ENCODE measurements around the gene KRTAP5-7. TPM values are rescaled to one million over a fixed set of nuclear protein-coding genes. Genes with fewer than 3 reads are reported as not detected.

KRTAP5-7 gene
- total RNA-seq, 5 donors from 2014 or later (not counting 1 experiment from before 2014, with no cell fraction given): not detected

GRCh38 chr11:71483692-71484091 is 43.4 kb upstream of the KRTAP5-7 start:
- H3K27ac Mint-ChIP-seq: no peak overlapping the region
- peaks cover 49 to 73% of the 10 kb centered on the region in 2 donors for H3K36me3 ChIP-seq (ENCODE audit: control insufficient read depth in 2 of 2, extremely low read depth in 1 of 2, insufficient read depth in 1 of 2, low read length in 1 of 2)
- no peaks in the 10 kb centered on the region for H3K27me3 ChIP-seq (replicated peaks in 1 of 2; ENCODE audit: control insufficient read depth in 2 of 2, extremely low read depth in 1 of 2, insufficient read depth in 2 of 2, low read length in 1 of 2)
- no peak overlapping the region for H3K27ac ChIP-seq (ENCODE audit: low read length)
- ATAC-seq (replicated peaks in 1 of 4) (no peak), DNase-seq (no peak)
- no peaks in the 10 kb centered on the region for H3K4me1 ChIP-seq (ENCODE audit: control insufficient read depth in 1 of 2, extremely low read depth in 1 of 2, insufficient read depth in 2 of 2, low read length in 2 of 2)
- H3K9me3 Mint-ChIP-seq: no peaks in the 10 kb centered on the region
- H3K4me1 Mint-ChIP-seq: peaks cover 0 to 3% (median 3%) of the 10 kb centered on the region in 3 donors
- H3K9me3 ChIP-seq: no peaks in the 10 kb centered on the region
- POLR2A ChIA-PET: no interaction called here
- H3K36me3 Mint-ChIP-seq: peaks cover 76% of the 10 kb centered on the region
- H3K27me3 Mint-ChIP-seq: no peaks in the 10 kb centered on the region
- H3K4me3 Mint-ChIP-seq: no peak overlapping the region
- CTCF ChIA-PET: no interaction called here
- 87% methylated on average over 6 of the region's 6 CpGs for WGBS (ENCODE audit: insufficient coverage)
- no peak overlapping the region for H3K4me3 ChIP-seq (ENCODE audit: control insufficient read depth in 1 of 2, extremely low read depth in 1 of 2, low read length in 1 of 2)

- Histone ChIP-seq H3K4me3 (ENCODE audit: control insufficient read depth in 1 of 2, extremely low read depth in 1 of 2, low read length in 1 of 2) (no peak overlapping the region), H3K4me1 (ENCODE audit: control insufficient read depth in 1 of 2, extremely low read depth in 1 of 2, insufficient read depth in 2 of 2, low read length in 2 of 2) (no peaks in the 10 kb centered on the region), H3K36me3 (ENCODE audit: control insufficient read depth in 2 of 2, extremely low read depth in 1 of 2, insufficient read depth in 1 of 2, low read length in 1 of 2) (peaks cover 45 to 69% of the 10 kb centered on the region in 2 donors), H3K27ac (ENCODE audit: low read length) (no peak overlapping the region), H3K27me3 (replicated peaks in 1 of 2; ENCODE audit: control insufficient read depth in 2 of 2, extremely low read depth in 1 of 2, insufficient read depth in 2 of 2, low read length in 1 of 2) (no peaks in the 10 kb centered on the region), H3K9me3 (no peaks in the 10 kb centered on the region)
- Mint-ChIP-seq H3K4me3 (no peak overlapping the region), H3K4me1 (peaks cover 0 to 5% (median 4%) of the 10 kb centered on the region in 3 donors), H3K9me3 (no peaks in the 10 kb centered on the region), H3K27me3 (no peaks in the 10 kb centered on the region), H3K36me3 (peaks cover 80% of the 10 kb centered on the region), H3K27ac (no peak overlapping the region)
- POLR2A ChIA-PET: no interaction called here
- CTCF ChIA-PET: no interaction called here
- DNase-seq: no peak
- no peak for ATAC-seq (replicated peaks in 1 of 4)
- WGBS (ENCODE audit: insufficient coverage): 97% methylated on average over 23 of the region's 23 CpGs
These were observed 42.6 kb upstream of the KRTAP5-7 start for GRCh38 chr11:71484248-71485062.

GRCh38 chr11:71485063-71485399 is 42.0 kb upstream of the KRTAP5-7 start:
- Mint-ChIP-seq H3K9me3 (no peaks in the 10 kb centered on the region), H3K4me3 (no peak overlapping the region), H3K27ac (no peak overlapping the region), H3K36me3 (peaks cover 78% of the 10 kb centered on the region), H3K27me3 (no peaks in the 10 kb centered on the region), H3K4me1 (peaks cover 0 to 5% (median 4%) of the 10 kb centered on the region in 3 donors)
- WGBS (ENCODE audit: insufficient coverage): 98% methylated on average over 5 of the region's 6 CpGs
- Histone ChIP-seq H3K4me3 (ENCODE audit: control insufficient read depth in 1 of 2, extremely low read depth in 1 of 2, low read length in 1 of 2) (no peak overlapping the region), H3K9me3 (no peaks in the 10 kb centered on the region), H3K27me3 (replicated peaks in 1 of 2; ENCODE audit: control insufficient read depth in 2 of 2, extremely low read depth in 1 of 2, insufficient read depth in 2 of 2, low read length in 1 of 2) (no peaks in the 10 kb centered on the region), H3K36me3 (ENCODE audit: control insufficient read depth in 2 of 2, extremely low read depth in 1 of 2, insufficient read depth in 1 of 2, low read length in 1 of 2) (peaks cover 45 to 66% of the 10 kb centered on the region in 2 donors), H3K4me1 (ENCODE audit: control insufficient read depth in 1 of 2, extremely low read depth in 1 of 2, insufficient read depth in 2 of 2, low read length in 2 of 2) (no peaks in the 10 kb centered on the region), H3K27ac (ENCODE audit: low read length) (no peak overlapping the region)
- ATAC-seq (replicated peaks in 1 of 4) (no peak), DNase-seq (peak in 1 of 35 experiments; percentile 9)
- POLR2A ChIA-PET: no interaction called here
- CTCF ChIA-PET: no interaction called here

- POLR2A ChIA-PET: no interaction called here
- H3K36me3 ChIP-seq (ENCODE audit: control insufficient read depth in 2 of 2, extremely low read depth in 1 of 2, insufficient read depth in 1 of 2, low read length in 1 of 2): peaks cover 47 to 69% of the 10 kb centered on the region in 2 donors
- Mint-ChIP-seq H3K9me3 (no peaks in the 10 kb centered on the region), H3K27ac (no peak overlapping the region), H3K4me3 (no peak overlapping the region), H3K4me1 (peaks cover 0 to 5% (median 4%) of the 10 kb centered on the region in 3 donors), H3K27me3 (no peaks in the 10 kb centered on the region), H3K36me3 (peaks cover 78% of the 10 kb centered on the region)
- CTCF ChIA-PET: no interaction called here
- H3K27me3 ChIP-seq (replicated peaks in 1 of 2; ENCODE audit: control insufficient read depth in 2 of 2, extremely low read depth in 1 of 2, insufficient read depth in 2 of 2, low read length in 1 of 2): no peaks in the 10 kb centered on the region
- ATAC-seq (replicated peaks in 1 of 4) (no peak), DNase-seq (peak in 1 of 35 experiments; percentile 10)
- no peak overlapping the region for H3K27ac ChIP-seq (ENCODE audit: low read length)
- H3K4me1 ChIP-seq (ENCODE audit: control insufficient read depth in 1 of 2, extremely low read depth in 1 of 2, insufficient read depth in 2 of 2, low read length in 2 of 2): no peaks in the 10 kb centered on the region
- no peak overlapping the region for H3K4me3 ChIP-seq (ENCODE audit: control insufficient read depth in 1 of 2, extremely low read depth in 1 of 2, low read length in 1 of 2)
- WGBS (ENCODE audit: insufficient coverage): 96% methylated on average over 18 of the region's 18 CpGs
- no peaks in the 10 kb centered on the region for H3K9me3 ChIP-seq
These were observed 41.6 kb upstream of the KRTAP5-7 start for GRCh38 chr11:71485466-71485865.

- no peak overlapping the region for H3K4me3 ChIP-seq (ENCODE audit: control insufficient read depth in 1 of 2, extremely low read depth in 1 of 2, low read length in 1 of 2)
- H3K4me1 ChIP-seq (ENCODE audit: control insufficient read depth in 1 of 2, extremely low read depth in 1 of 2, insufficient read depth in 2 of 2, low read length in 2 of 2): no peaks in the 10 kb centered on the region
- DNase-seq: no peak
- ChIA-PET POLR2A (no interaction called here), CTCF (interaction anchor here in 1 of 2 donors (0.7 kb wide), 1 partner anchor 423 kb away, joined by 3 read pairs; no protein-coding TSS in a partner anchor)
- no peak overlapping the region for H3K4me3 Mint-ChIP-seq
- 100% methylated on average over 1 of the region's 1 CpG for WGBS (ENCODE audit: insufficient coverage)
- H3K9me3 ChIP-seq: no peaks in the 10 kb centered on the region
- H3K9me3 Mint-ChIP-seq: no peaks in the 10 kb centered on the region
- no peak overlapping the region for H3K27ac ChIP-seq (ENCODE audit: low read length)
- no peak overlapping the region for H3K27ac Mint-ChIP-seq
- peaks cover 46 to 69% of the 10 kb centered on the region in 2 donors for H3K36me3 ChIP-seq (ENCODE audit: control insufficient read depth in 2 of 2, extremely low read depth in 1 of 2, insufficient read depth in 1 of 2, low read length in 1 of 2)
- ATAC-seq (replicated peaks in 1 of 4): no peak
- H3K4me1 Mint-ChIP-seq: peaks cover 0 to 5% (median 4%) of the 10 kb centered on the region in 3 donors
- H3K27me3 Mint-ChIP-seq: no peaks in the 10 kb centered on the region
- H3K36me3 Mint-ChIP-seq: peaks cover 78% of the 10 kb centered on the region
- no peaks in the 10 kb centered on the region for H3K27me3 ChIP-seq (replicated peaks in 1 of 2; ENCODE audit: control insufficient read depth in 2 of 2, extremely low read depth in 1 of 2, insufficient read depth in 2 of 2, low read length in 1 of 2)
These were observed 40.7 kb upstream of the KRTAP5-7 start for GRCh38 chr11:71486320-71486719.

- H3K4me3 ChIP-seq (ENCODE audit: control insufficient read depth in 1 of 2, extremely low read depth in 1 of 2, low read length in 1 of 2): no peak overlapping the region
- peak in 1 of 35 experiments; percentile 7 for DNase-seq
- H3K27me3 Mint-ChIP-seq: no peaks in the 10 kb centered on the region
- ATAC-seq (replicated peaks in 1 of 4): no peak
- no peaks in the 10 kb centered on the region for H3K9me3 ChIP-seq
- peak overlapping the region in 1 of 2 donors; percentile 6 for H3K27ac Mint-ChIP-seq
- no peak overlapping the region for H3K27ac ChIP-seq (ENCODE audit: low read length)
- CTCF ChIA-PET: no interaction called here
- peaks cover 29 to 66% of the 10 kb centered on the region in 2 donors for H3K36me3 ChIP-seq (ENCODE audit: control insufficient read depth in 2 of 2, extremely low read depth in 1 of 2, insufficient read depth in 1 of 2, low read length in 1 of 2)
- no peak overlapping the region for H3K4me3 Mint-ChIP-seq
- 92% methylated on average over 3 of the region's 6 CpGs for WGBS (ENCODE audit: insufficient coverage)
- no peaks in the 10 kb centered on the region for H3K9me3 Mint-ChIP-seq
- no peaks in the 10 kb centered on the region for H3K4me1 ChIP-seq (ENCODE audit: control insufficient read depth in 1 of 2, extremely low read depth in 1 of 2, insufficient read depth in 2 of 2, low read length in 2 of 2)
- H3K4me1 Mint-ChIP-seq: peaks cover 0 to 5% (median 4%) of the 10 kb centered on the region in 3 donors
- H3K27me3 ChIP-seq (replicated peaks in 1 of 2; ENCODE audit: control insufficient read depth in 2 of 2, extremely low read depth in 1 of 2, insufficient read depth in 2 of 2, low read length in 1 of 2): no peaks in the 10 kb centered on the region
- H3K36me3 Mint-ChIP-seq: peaks cover 74% of the 10 kb centered on the region
- POLR2A ChIA-PET: no interaction called here
These were observed 38.3 kb upstream of the KRTAP5-7 start for GRCh38 chr11:71488681-71489270.
